Naive thymus-derived CD4-positive, alpha-beta T cell (primary cell): ENCODE results near the gene ZNF423. TPM values are rescaled to one million over a fixed set of nuclear protein-coding genes. Genes with fewer than 3 reads are reported as not detected.

Experiments used
- ATAC-seq: fragments of 150-1000 bp; cut with Tn5 transposase; 2 replicates; pipeline ENCODE4 v1.10.0; 2021; ENCODE audit warnings: mild to moderate bottlenecking, moderate library complexity
- CTCF ChIA-PET: fragments of 350-600 bp; sonication (Branson Sonifier 250); formaldehyde crosslinking; loops from one replicate; lab custom pipeline; 2021; ENCODE audit warnings: antibody characterized with exemption; lab: Charles Lee
- POLR2A ChIA-PET: fragments of 350-600 bp; sonication (Branson Sonifier 250); formaldehyde crosslinking; loops from one replicate; lab custom pipeline; 2021; ENCODE audit warnings: antibody characterized with exemption, inconsistent platforms; lab: Charles Lee
- DNase-seq, 9 donors: peaks; one replicate each; pipeline versions ENCODE4 v3.0.0 to v3.0.0-alpha.2; 2020 to 2022; ENCODE audit warnings: mixed read lengths in 1 of 9
- H3K27ac ChIP-seq: one replicate; pipeline ENCODE4 v1.7.0; 2013; ENCODE audit warnings: mild to moderate bottlenecking, low read depth, low read length, moderate library complexity
- H3K27me3 ChIP-seq, 2 donors: one replicate each; pipeline ENCODE4 v1.7.0; 2013; ENCODE audit warnings: low read length in 2 of 2, mild to moderate bottlenecking in 2 of 2, moderate library complexity in 2 of 2; ENCODE audit not compliant: control insufficient read depth in 2 of 2, insufficient read depth in 2 of 2
- H3K36me3 ChIP-seq, 3 experiments: 1 replicate in 2 of 3; 2 replicates in 1 of 3; pipeline ENCODE4 v1.7.0; 2013; ENCODE audit warnings: low read length in 3 of 3, mild to moderate bottlenecking in 3 of 3, moderate library complexity in 1 of 3; ENCODE audit not compliant: insufficient read depth in 3 of 3, control insufficient read depth in 2 of 3
- H3K4me1 ChIP-seq, 2 donors: one replicate each; pipeline ENCODE4 v1.7.0; 2013; ENCODE audit warnings: low read length in 2 of 2, mild to moderate bottlenecking in 2 of 2, moderate library complexity in 1 of 2; ENCODE audit not compliant: control insufficient read depth in 2 of 2, insufficient read depth in 2 of 2
- H3K4me3 ChIP-seq: 2 replicates; pipeline ENCODE4 v1.7.0; 2013; ENCODE audit warnings: mild to moderate bottlenecking, low read length
- H3K9me3 ChIP-seq, 3 experiments: 1 replicate in 2 of 3; 2 replicates in 1 of 3; pipeline ENCODE4 v1.7.0; 2013; ENCODE audit warnings: low read length in 3 of 3; ENCODE audit not compliant: control insufficient read depth in 2 of 3
- H3K27ac Mint-ChIP-seq, 9 donors: one replicate each; pipeline ENCODE4 v1.8.0; 2020 to 2022; ENCODE audit warnings: mixed read lengths in 9 of 9, mild to moderate bottlenecking in 8 of 9, moderate library complexity in 5 of 9, inconsistent platforms in 2 of 9
- H3K27me3 Mint-ChIP-seq, 5 donors: one replicate each; pipeline ENCODE4 v1.8.0; 2021 to 2022; ENCODE audit warnings: mixed read lengths in 5 of 5, mild to moderate bottlenecking in 1 of 5
- H3K36me3 Mint-ChIP-seq, 5 donors: one replicate each; pipeline ENCODE4 v1.8.0; 2020 to 2022; ENCODE audit warnings: mixed read lengths in 5 of 5, mild to moderate bottlenecking in 3 of 5, inconsistent platforms in 1 of 5
- H3K4me1 Mint-ChIP-seq, 7 donors: one replicate each; pipeline ENCODE4 v1.8.0; 2020 to 2022; ENCODE audit warnings: mixed read lengths in 7 of 7, mild to moderate bottlenecking in 3 of 7, inconsistent platforms in 1 of 7
- H3K4me3 Mint-ChIP-seq, 10 donors: one replicate each; pipeline ENCODE4 v1.8.0; 2020 to 2022; ENCODE audit warnings: mild to moderate bottlenecking in 10 of 10, mixed read lengths in 10 of 10, moderate library complexity in 6 of 10, inconsistent platforms in 2 of 10
- H3K9me3 Mint-ChIP-seq, 11 donors: one replicate each; pipeline ENCODE4 v1.8.0; 2020 to 2022; ENCODE audit warnings: mixed read lengths in 11 of 11, mild to moderate bottlenecking in 4 of 11, inconsistent platforms in 1 of 11, moderate library complexity in 1 of 11
- intact Hi-C, 2 donors: fragments of 100-400 bp; cut with micrococcal nuclease; formaldehyde crosslinking; loops; one replicate each; pipeline ENCODE4 v1.15.1; 2023
- polyA plus RNA-seq, 2 donors: library from polyadenylated mRNA; unstranded; fragments of 300-500 nt; fragmentation: Illumina TruSeq; gene quantifications; one replicate each; pipeline ENCODE4 v1.2.3, GENCODE V29; 2021
- total RNA-seq, 6 experiments: library from RNA in 5 of 6; stranded (reverse) in 5 of 6; gene quantifications; 1 replicate in 5 of 6; 2 replicates in 1 of 6; pipeline ENCODE4 v1.2.3 and lab custom pipeline; 2021 to 2026

Gene ZNF423
- total and polyA plus RNA-seq, 7 experiments from 2014 or later = not detected

DNA sequence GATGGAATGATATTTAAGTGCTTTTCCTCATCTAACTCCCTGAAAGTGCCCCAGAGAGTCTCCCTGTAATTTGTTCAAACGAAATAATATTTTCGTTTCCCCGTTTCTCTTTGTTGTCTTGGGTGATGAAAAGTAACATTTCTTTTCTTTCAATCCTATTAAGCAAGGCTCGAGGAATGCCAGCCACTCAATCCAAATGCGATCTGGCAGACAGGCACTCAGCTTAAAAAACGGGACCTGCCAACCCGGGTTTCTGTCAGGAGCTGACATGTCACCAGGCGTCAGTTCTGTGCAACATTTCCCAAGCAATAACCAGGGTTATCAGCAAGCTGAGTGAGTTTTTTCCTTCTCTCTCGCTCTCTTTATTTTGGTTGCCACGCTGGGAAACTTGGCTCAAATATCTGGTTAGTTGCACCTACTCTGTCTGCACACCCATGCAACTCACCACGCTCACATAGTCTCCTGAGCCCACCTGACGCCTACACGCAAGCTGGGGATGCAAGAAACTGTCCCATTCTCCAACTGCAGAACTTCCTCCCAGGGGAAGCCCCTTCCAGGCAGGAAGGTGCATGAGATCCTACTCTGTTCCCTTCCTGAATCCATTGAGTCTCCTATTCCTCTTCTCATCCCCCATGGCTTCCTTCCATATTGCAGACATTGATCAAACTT, 274.1 kb downstream of the ZNF423 start:
- no peak for ATAC-seq
- H3K27me3 ChIP-seq = no peaks in the 10 kb centered on the region
- no peak overlapping the region for H3K4me3 Mint-ChIP-seq
- intact Hi-C loops = no loop called here
- H3K9me3 ChIP-seq = no peaks in the 10 kb centered on the region
- no peaks in the 10 kb centered on the region for H3K4me1 Mint-ChIP-seq
- no peaks in the 10 kb centered on the region for H3K9me3 Mint-ChIP-seq
- no peaks in the 10 kb centered on the region for H3K36me3 ChIP-seq
- H3K4me1 ChIP-seq = no peaks in the 10 kb centered on the region
- no peak for DNase-seq
- ChIA-PET POLR2A (no interaction called here), CTCF (no interaction called here)
- H3K27ac ChIP-seq = no peak overlapping the region
- H3K36me3 Mint-ChIP-seq = no peaks in the 10 kb centered on the region
- H3K27ac Mint-ChIP-seq = no peak overlapping the region
- no peaks in the 10 kb centered on the region for H3K27me3 Mint-ChIP-seq
- H3K4me3 ChIP-seq = no peak overlapping the region

DNA sequence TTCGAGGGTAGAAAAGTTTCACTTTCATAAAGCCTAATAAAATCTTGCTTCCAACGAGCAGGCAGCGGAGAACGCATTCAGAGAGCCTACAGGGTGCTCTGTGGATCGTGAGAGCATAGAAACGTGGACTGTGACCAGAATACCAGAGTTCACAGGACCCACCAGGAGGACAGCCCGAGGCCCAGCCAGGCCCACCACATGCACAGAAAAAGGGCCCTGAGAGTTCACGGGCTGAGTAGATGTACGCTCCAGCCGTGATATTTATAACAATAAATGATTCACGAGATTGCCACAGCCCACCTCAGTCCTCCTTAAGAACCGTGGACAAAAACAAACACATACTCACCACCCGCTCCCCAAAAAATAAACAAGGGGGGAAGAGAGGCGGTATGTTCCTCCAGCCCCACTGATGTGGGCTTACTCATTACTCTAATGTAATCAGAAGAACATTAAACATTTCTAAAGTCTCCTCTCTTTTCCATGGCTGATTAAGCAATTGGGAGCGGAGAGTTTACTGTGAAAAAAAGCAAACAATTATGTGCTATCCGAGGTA, 275.1 kb downstream of the ZNF423 start:
- intact Hi-C loops = no loop called here
- ChIA-PET CTCF (no interaction called here), POLR2A (no interaction called here)
- H3K27me3 ChIP-seq = no peaks in the 10 kb centered on the region
- Mint-ChIP-seq H3K27me3 (no peaks in the 10 kb centered on the region), H3K36me3 (no peaks in the 10 kb centered on the region), H3K27ac (no peak overlapping the region), H3K4me1 (no peaks in the 10 kb centered on the region), H3K4me3 (no peak overlapping the region), H3K9me3 (no peaks in the 10 kb centered on the region)
- H3K4me1 ChIP-seq = no peaks in the 10 kb centered on the region
- no peak overlapping the region for H3K27ac ChIP-seq
- DNase-seq = no peak
- no peak overlapping the region for H3K4me3 ChIP-seq
- no peaks in the 10 kb centered on the region for H3K9me3 ChIP-seq
- ATAC-seq = no peak
- no peaks in the 10 kb centered on the region for H3K36me3 ChIP-seq

DNA sequence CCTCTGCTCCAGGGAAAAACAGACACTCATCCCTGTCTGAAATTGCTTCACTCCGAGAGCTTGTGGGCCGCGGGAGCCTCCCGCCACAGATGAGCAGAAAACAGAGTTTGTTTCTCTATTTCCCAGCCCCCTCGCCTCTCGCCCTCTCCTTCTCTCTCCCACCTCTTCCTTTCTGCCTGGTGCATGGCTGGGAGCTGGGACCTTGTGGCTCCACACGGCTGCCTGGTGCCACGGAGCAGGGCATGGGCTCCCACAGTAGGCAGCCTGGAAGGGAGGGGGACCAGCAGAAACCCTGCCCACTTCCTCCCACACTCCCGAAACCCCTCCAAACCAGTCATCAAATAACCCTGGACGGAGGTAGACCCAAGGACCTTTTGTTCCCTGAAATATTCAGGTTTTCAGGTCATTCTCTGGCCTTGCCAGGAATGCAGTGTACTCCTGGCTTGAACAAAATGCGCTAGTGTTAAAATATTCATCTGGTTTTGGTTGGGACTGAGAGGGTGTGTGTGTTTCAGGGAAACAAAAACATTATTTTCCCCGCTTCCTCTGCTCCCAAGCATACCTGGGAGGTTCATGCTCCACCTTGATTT, 277.4 kb downstream of the ZNF423 start:
- no peaks in the 10 kb centered on the region for H3K4me1 ChIP-seq
- no peak overlapping the region for H3K4me3 ChIP-seq
- peaks cover 0 to 1% (median 0%) of the 10 kb centered on the region in 11 donors for H3K9me3 Mint-ChIP-seq
- H3K27me3 ChIP-seq = no peaks in the 10 kb centered on the region
- no peaks in the 10 kb centered on the region for H3K9me3 ChIP-seq
- ATAC-seq (no peak), DNase-seq (no peak)
- ChIA-PET CTCF (no interaction called here), POLR2A (interaction anchor here (0.5 kb wide), 1 partner anchor 11 kb away, joined by 4 read pairs; no protein-coding TSS in a partner anchor)
- peaks cover 0 to 3% (median 0%) of the 10 kb centered on the region in 7 donors for H3K4me1 Mint-ChIP-seq
- H3K27ac Mint-ChIP-seq = no peak overlapping the region
- intact Hi-C loops = no loop called here
- no peaks in the 10 kb centered on the region for H3K36me3 ChIP-seq
- no peak overlapping the region for H3K4me3 Mint-ChIP-seq
- no peak overlapping the region for H3K27ac ChIP-seq
- H3K36me3 Mint-ChIP-seq = no peaks in the 10 kb centered on the region
- H3K27me3 Mint-ChIP-seq = no peaks in the 10 kb centered on the region

DNA sequence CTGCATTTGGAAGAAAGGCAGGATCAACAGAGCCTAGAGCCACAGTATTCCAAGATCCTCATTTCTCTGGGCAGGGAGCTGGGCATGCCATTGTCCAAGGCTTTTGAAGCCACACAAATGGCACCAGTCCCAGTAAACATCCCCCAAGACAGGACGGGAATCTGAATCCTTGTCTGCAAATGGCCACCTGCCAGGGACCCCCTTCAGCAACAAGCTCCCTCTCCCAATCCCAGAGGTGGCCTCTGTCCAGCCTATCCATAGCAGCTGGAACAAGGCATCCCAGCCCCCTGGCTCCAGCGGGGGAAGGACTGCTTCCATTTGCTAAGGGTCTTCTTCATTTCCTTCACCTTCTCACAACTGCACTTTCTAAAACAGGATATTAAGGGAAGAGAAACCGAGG, 277.9 kb downstream of the ZNF423 start:
- Mint-ChIP-seq H3K27ac (no peak overlapping the region), H3K4me3 (no peak overlapping the region), H3K9me3 (peaks cover 0 to 6% (median 0%) of the 10 kb centered on the region in 11 donors), H3K36me3 (no peaks in the 10 kb centered on the region), H3K27me3 (no peaks in the 10 kb centered on the region), H3K4me1 (peaks cover 0 to 3% (median 0%) of the 10 kb centered on the region in 7 donors)
- DNase-seq = no peak
- Histone ChIP-seq H3K27me3 (no peaks in the 10 kb centered on the region), H3K27ac (no peak overlapping the region), H3K4me1 (no peaks in the 10 kb centered on the region), H3K9me3 (no peaks in the 10 kb centered on the region), H3K36me3 (no peaks in the 10 kb centered on the region), H3K4me3 (no peak overlapping the region)
- intact Hi-C loops = no loop called here
- POLR2A ChIA-PET = no interaction called here
- CTCF ChIA-PET = no interaction called here
- ATAC-seq = no peak

DNA sequence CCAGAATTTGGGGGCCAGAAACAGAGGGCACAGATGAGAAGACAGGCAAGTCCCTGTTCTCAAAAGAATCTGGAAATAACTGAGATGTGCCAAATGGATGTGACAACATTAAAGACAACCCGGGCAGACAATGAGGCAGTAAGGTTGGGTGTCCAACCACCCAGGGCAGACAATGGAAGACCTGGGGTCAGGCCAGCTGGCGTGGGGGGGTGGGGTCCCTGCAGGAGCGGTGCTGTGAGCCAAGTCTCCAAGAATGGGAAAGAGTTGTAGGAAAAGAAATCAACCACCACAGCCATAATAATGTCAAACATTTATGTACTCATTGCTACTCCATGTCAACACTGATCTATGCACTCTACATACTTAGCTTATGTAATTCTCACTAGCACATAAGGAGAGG, 279.0 kb downstream of the ZNF423 start:
- no peaks in the 10 kb centered on the region for H3K36me3 Mint-ChIP-seq
- H3K27me3 Mint-ChIP-seq = no peaks in the 10 kb centered on the region

DNA sequence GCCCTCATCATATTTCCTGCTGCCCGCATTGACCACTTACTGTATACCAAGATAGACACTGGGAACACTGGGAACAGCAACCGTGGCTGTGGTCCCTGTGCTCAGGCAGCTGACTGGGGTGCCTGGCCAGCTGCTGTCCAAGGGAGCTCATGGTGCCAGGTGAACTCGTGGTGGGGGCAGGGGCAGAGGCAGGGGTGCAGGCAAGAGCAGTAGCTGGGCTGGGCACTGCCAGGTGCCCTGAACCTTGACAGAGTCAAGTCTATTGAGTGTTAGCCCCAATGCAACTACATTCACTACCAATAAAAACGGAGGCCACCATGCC, 279.8 kb downstream of the ZNF423 start:
- no peaks in the 10 kb centered on the region for H3K27me3 Mint-ChIP-seq
- H3K27me3 ChIP-seq = no peaks in the 10 kb centered on the region
- intact Hi-C loops = no loop called here
- ChIA-PET CTCF (no interaction called here), POLR2A (no interaction called here)
- peaks cover 0 to 10% (median 0%) of the 10 kb centered on the region in 11 donors for H3K9me3 Mint-ChIP-seq
- ATAC-seq (no peak), DNase-seq (no peak)
- H3K27ac Mint-ChIP-seq = no peak overlapping the region
- H3K9me3 ChIP-seq = no peaks in the 10 kb centered on the region
- no peaks in the 10 kb centered on the region for H3K4me1 ChIP-seq
- H3K36me3 ChIP-seq = no peaks in the 10 kb centered on the region
- H3K36me3 Mint-ChIP-seq = no peaks in the 10 kb centered on the region
- peaks cover 0 to 3% (median 0%) of the 10 kb centered on the region in 7 donors for H3K4me1 Mint-ChIP-seq
- H3K4me3 ChIP-seq = no peak overlapping the region
- no peak overlapping the region for H3K27ac ChIP-seq
- no peak overlapping the region for H3K4me3 Mint-ChIP-seq

More for the DNA sequence above, 279.0 kb downstream of the ZNF423 start:
- Histone ChIP-seq H3K27me3 (no peaks in the 10 kb centered on the region), H3K4me3 (no peak overlapping the region), H3K9me3 (no peaks in the 10 kb centered on the region), H3K27ac (no peak overlapping the region), H3K4me1 (no peaks in the 10 kb centered on the region), H3K36me3 (no peaks in the 10 kb centered on the region)
- Mint-ChIP-seq H3K4me3 (no peak overlapping the region), H3K9me3 (peaks cover 0 to 9% (median 0%) of the 10 kb centered on the region in 11 donors), H3K27ac (no peak overlapping the region), H3K4me1 (peaks cover 0 to 3% (median 0%) of the 10 kb centered on the region in 7 donors)
- CTCF ChIA-PET = no interaction called here
- ATAC-seq (no peak), DNase-seq (no peak)
- intact Hi-C loops = no loop called here
- POLR2A ChIA-PET = no interaction called here
